Mammary epithelial cell (primary cell): ENCODE data around the gene NKX6-2.

Source experiments
- CTCF ChIP-seq, 2 donors: IDR thresholded peaks in 1 of 2; conservative IDR thresholded peaks in 1 of 2; 2 replicates each; pipeline ENCODE4 v1.5.1; 2011 to 2012; ENCODE audit warnings: inconsistent platforms in 2 of 2, low read length in 2 of 2, mild to moderate bottlenecking in 2 of 2, control low read depth in 1 of 2, low read depth in 1 of 2; ENCODE audit not compliant: insufficient read depth in 1 of 2; ENCODE audit errors: extremely low read depth in 1 of 2
- EZH2 ChIP-seq: IDR thresholded peaks from 2 replicates; pipeline ENCODE4 v1.6.1; 2012; ENCODE audit warnings: low read length, inconsistent platforms, borderline replicate concordance

DNA sequence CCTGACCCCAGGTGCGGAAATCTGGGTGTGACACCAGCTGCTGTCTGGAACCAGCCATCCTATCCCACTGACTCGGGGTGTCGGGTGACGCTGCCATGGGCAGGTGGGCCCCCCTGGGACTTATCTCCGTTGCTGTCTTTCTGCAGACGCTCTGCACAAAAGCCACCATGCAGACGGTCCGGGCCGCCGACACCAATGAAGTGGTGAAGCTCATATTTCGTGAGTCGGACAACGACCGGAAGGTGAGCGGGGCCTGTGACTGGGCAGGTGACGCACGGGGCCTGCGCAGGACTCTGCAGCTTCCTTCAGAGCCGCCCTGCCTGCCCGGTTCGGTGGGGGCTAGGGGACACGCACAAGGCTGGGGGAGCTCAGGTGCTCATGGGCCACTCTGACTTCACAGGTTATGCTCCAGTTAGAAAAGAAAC, 36.6 kb downstream of the NKX6-2 start:
- TF ChIP-seq CTCF (conservative IDR thresholded peaks at IDR 0.05 in 1 of 2, IDR thresholded peaks at IDR 0.05 in 1 of 2; ENCODE audit: extremely low read depth in 1 of 2, insufficient read depth in 1 of 2, low read depth in 1 of 2, low read length in 2 of 2) = no peak
- no peak for TF ChIP-seq EZH2
